GM23248 (cell line): ENCODE data around the gene PLCG1. TPM values are rescaled to one million over a fixed set of nuclear protein-coding genes. Genes with fewer than 3 reads are reported as not detected.

Experiments
- DNase-seq: peaks from one replicate; pipeline ENCODE4 v3.0.0-alpha.2; 2015
- H2AFZ ChIP-seq: fragments of 200-600 bp; sonication (generic); 2 replicates; pipeline ENCODE4 v1.6.1; 2016; ENCODE audit warnings: antibody characterized with exemption
- H3F3A ChIP-seq: fragments of 200-600 bp; sonication (generic); 2 replicates; pipeline ENCODE4 v1.6.1; 2016; ENCODE audit warnings: mild to moderate bottlenecking, antibody characterized with exemption, mixed run types; ENCODE audit not compliant: insufficient read depth
- H3K27ac ChIP-seq: fragments of 200-600 bp; sonication (generic); 2 replicates; pipeline ENCODE4 v1.5.1; 2016; ENCODE audit warnings: mild to moderate bottlenecking
- H3K27me3 ChIP-seq: fragments of 200-600 bp; sonication (generic); replicated peaks from 2 replicates; pipeline ENCODE4 v1.6.1; 2016; ENCODE audit warnings: mild to moderate bottlenecking; ENCODE audit not compliant: insufficient read depth
- H3K36me3 ChIP-seq: fragments of 200-600 bp; sonication (generic); 2 replicates; pipeline ENCODE4 v1.6.1; 2016; ENCODE audit warnings: low read depth, mild to moderate bottlenecking
- H3K4me1 ChIP-seq: fragments of 200-600 bp; sonication (generic); 2 replicates; pipeline ENCODE4 v1.6.1; 2016; ENCODE audit warnings: mild to moderate bottlenecking; ENCODE audit not compliant: insufficient read depth
- H3K4me2 ChIP-seq: fragments of 200-600 bp; sonication (generic); one replicate; pipeline ENCODE4 v1.6.1; 2016; ENCODE audit warnings: mild to moderate bottlenecking; ENCODE audit not compliant: unreplicated experiment
- H3K4me3 ChIP-seq: fragments of 200-600 bp; sonication (generic); 2 replicates; pipeline ENCODE4 v1.5.1; 2016; ENCODE audit warnings: mild to moderate bottlenecking
- H3K79me2 ChIP-seq: fragments of 200-600 bp; sonication (generic); 2 replicates; pipeline ENCODE4 v1.6.1; 2016; ENCODE audit warnings: mild to moderate bottlenecking; ENCODE audit not compliant: insufficient read depth
- H3K9ac ChIP-seq: fragments of 200-600 bp; sonication (generic); 2 replicates; pipeline ENCODE4 v1.6.1; 2016; ENCODE audit warnings: mild to moderate bottlenecking
- H3K9me2 ChIP-seq: fragments of 200-600 bp; sonication (generic); 2 replicates; pipeline ENCODE4 v1.6.1; 2016; ENCODE audit warnings: mixed run types, mild to moderate bottlenecking, moderate library complexity; ENCODE audit not compliant: insufficient read depth
- H3K9me3 ChIP-seq: fragments of 200-600 bp; sonication (generic); one replicate; pipeline ENCODE4 v1.6.1; 2017; ENCODE audit warnings: low read depth
- H4K20me1 ChIP-seq: fragments of 200-600 bp; sonication (generic); 2 replicates; pipeline ENCODE4 v1.6.0; 2016; ENCODE audit not compliant: insufficient read depth
- EZH2 ChIP-seq: fragments of 200-600 bp; sonication (generic); IDR thresholded peaks from 2 replicates; pipeline ENCODE4 v1.6.1; 2018; ENCODE audit warnings: antibody characterized with exemption, mild to moderate bottlenecking; ENCODE audit not compliant: insufficient read depth, poor library complexity, severe bottlenecking
- EZH2phosphoT487 ChIP-seq: fragments of 200-600 bp; sonication (generic); IDR thresholded peaks from 2 replicates; pipeline ENCODE4 v1.6.1; 2018; ENCODE audit warnings: antibody characterized with exemption, moderate library complexity, mild to moderate bottlenecking, low read depth; ENCODE audit not compliant: insufficient read depth
- WGBS, 2 experiments: methylation state at CpG; one replicate each; pipeline ENCODE4 v1.1.6; 2015 to 2017; ENCODE audit warnings: low lambda C conversion rate in 2 of 2, low coverage in 1 of 2; ENCODE audit errors: missing lambda C conversion rate in 2 of 2; 5-methylcytosine and 5-hydroxymethylcytosine counted together
- in situ Hi-C: fragments of 300-500 bp; cut with MboI; formaldehyde crosslinking; loops from 2 replicates; pipeline ENCODE4 v1.15.0; 2020
- polyA plus RNA-seq: library from polyadenylated mRNA; unstranded; fragments of >200 nt; fragmentation: Nextera tagmentation; extraction: Ambion mirVana; gene quantifications from 2 replicates; pipeline ENCODE4 v1.2.1, GENCODE V29; 2016
- total RNA-seq: library from RNA; depleted of rRNA; stranded (reverse); fragments of >200 nt; shearing (Covaris generic); gene quantifications from 2 replicates; pipeline ENCODE4 v1.2.3, GENCODE V29; 2014

Gene PLCG1
- total and polyA plus RNA-seq, 2 experiments from 2014 or later, result 8.3 to 32.6 TPM

DNA sequence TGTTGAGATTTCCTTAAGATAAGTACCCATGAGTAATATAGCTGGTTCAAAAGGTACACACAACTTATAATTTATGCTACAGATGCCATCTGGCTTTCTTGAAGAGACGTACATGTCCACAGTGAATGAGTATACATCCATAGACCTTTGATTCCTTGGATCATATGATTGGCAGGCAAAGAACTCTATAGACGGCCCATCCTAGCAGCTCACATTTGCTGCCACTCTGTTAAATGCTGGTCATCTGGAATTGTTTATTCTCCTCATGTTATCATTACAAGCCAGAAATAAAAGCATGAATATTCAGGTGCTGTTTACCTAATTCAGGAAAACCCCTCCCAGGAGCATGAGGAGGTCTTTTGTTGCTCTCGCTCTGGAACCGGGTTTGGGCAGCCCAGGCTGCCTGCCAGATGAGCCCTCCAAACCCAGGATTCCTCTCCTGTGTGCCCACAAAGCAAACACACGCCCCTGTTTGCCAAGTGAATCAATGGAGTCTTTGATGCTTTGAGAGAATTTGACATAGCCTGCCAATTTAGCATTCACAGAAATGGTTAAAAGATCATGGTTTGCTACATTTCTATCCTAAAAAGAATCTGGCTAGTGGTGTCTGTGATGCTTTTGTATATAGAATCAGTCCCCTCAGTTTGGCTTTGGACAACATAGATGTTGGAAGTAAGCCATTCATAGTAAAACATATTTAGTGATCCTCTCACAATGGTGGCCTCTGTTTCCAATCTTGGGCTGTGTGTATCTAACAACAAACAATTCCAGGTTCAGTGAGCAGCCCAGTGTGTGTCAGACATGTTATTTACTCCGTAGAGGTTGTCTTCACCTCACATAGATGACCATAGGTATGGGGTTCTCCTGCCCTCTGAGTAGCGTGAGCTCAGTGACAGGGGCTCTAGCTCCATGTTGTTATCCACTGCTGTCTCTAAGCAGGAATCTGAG is 17.5 kb upstream of the PLCG1 start:
- Histone ChIP-seq H2AFZ (no peak overlapping the region), H3K4me1 (no peaks in the 10 kb centered on the region), H3K9me3 (no peaks in the 10 kb centered on the region), H3K4me3 (no peak overlapping the region), H3K27ac (no peak overlapping the region), H3K79me2 (no peaks in the 10 kb centered on the region), H3K36me3 (peaks cover 85% of the 10 kb centered on the region), H3F3A (no peaks in the 10 kb centered on the region; the same call in 1 of the 2 replicates), H3K9me2 (no peaks in the 10 kb centered on the region), H3K4me2 (no peak overlapping the region), H4K20me1 (no peaks in the 10 kb centered on the region), H3K9ac (no peak overlapping the region), H3K27me3 (no peaks in the 10 kb centered on the region)
- no peak for DNase-seq
- TF ChIP-seq EZH2, result no peak
- TF ChIP-seq EZH2phosphoT487, result no peak
- WGBS, 2 experiments, result 80 to 85% methylated on average over 7 of the region's 7 CpGs
- in situ Hi-C loops, result no loop called here

DNA sequence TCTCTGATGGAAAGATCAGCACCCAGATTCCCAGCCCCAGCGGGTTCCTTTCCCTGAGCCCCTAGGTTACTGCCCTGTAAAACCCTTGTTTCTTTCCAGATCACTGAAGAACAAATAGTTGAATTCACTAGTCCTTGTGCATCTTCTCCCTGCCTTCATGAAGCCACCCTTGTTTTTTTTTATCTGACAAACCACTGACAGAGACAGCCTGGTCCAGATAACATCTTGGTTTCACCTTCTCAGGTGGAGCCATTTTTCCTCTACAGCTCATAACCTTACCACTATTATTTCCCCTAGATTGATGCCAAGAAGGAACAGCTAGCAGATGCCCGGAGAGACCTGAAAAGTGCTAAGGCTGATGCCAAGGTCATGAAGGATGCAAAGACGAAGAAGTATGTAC is 15.9 kb upstream of the PLCG1 start:
- Histone ChIP-seq H3K4me3 (no peak overlapping the region), H3K4me1 (no peaks in the 10 kb centered on the region), H3K27ac (no peak overlapping the region), H4K20me1 (no peaks in the 10 kb centered on the region), H3K4me2 (no peak overlapping the region), H3K9ac (no peak overlapping the region), H3K9me2 (no peaks in the 10 kb centered on the region), H3K27me3 (no peaks in the 10 kb centered on the region), H3K79me2 (no peaks in the 10 kb centered on the region), H3K36me3 (peaks cover 75% of the 10 kb centered on the region), H3K9me3 (no peaks in the 10 kb centered on the region), H3F3A (no peaks in the 10 kb centered on the region; the same call in 1 of the 2 replicates), H2AFZ (no peak overlapping the region)
- no peak for DNase-seq
- TF ChIP-seq EZH2 (no peak), EZH2phosphoT487 (no peak)
- in situ Hi-C loops, result no loop called here
- whole genome bisulfite sequencing, 2 experiments, result 89 to 91% methylated on average over 3 of the region's 3 CpGs

DNA sequence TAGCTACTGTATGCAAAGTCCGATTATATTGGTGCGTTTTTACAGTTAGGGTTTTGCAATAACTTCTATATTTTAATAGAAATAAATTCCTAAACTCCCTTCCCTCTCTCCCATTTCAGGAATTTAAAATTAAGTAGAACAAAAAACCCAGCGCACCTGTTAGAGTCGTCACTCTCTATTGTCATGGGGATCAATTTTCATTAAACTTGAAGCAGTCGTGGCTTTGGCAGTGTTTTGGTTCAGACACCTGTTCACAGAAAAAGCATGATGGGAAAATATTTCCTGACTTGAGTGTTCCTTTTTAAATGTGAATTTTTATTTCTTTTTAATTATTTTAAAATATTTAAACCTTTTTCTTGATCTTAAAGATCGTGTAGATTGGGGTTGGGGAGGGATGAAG is 13.7 kb upstream of the PLCG1 start:
- peaks cover 61% of the 10 kb centered on the region for H3K36me3 ChIP-seq
- in situ Hi-C loops, result no loop called here
- H2AFZ ChIP-seq, result no peak overlapping the region

DNA sequence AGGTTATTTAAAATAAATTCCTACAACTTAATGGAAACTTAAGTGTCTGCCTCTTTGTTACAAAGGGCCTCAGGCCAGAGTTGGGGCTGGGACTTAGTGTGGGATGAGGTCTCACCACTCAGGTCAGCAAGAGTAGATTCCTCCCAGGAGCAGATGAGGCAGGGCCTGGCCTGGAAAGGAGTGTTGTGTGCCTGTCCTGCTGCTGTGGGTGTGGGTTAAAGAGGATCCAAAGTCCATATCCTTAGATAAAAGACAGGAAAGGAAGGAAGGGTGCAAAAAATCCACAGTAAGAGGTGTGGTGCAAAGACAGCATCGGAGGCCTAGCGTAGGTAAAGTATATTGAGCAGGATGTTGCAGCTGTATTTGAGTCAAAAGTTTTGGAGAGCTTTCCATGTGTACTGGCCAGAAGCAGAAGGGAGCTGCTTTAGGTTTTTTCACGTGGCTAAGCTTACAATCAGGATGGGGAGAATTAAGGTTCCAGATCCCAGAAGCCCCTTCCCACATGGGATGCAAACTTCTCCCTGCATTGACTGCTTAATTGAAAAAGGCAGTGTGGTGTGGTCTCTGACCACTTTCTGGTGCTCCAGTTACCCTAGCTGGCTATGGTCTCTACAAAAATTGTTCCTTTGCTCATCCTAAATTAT is 12.8 kb upstream of the PLCG1 start:
- Histone ChIP-seq H4K20me1 (no peaks in the 10 kb centered on the region), H3K27me3 (no peaks in the 10 kb centered on the region), H3K27ac (no peak overlapping the region), H2AFZ (no peak overlapping the region), H3K9me3 (no peaks in the 10 kb centered on the region), H3K4me3 (no peak overlapping the region), H3K4me2 (no peak overlapping the region), H3K9me2 (no peaks in the 10 kb centered on the region), H3F3A (no peaks in the 10 kb centered on the region), H3K9ac (no peak overlapping the region), H3K79me2 (no peaks in the 10 kb centered on the region), H3K36me3 (peaks cover 53% of the 10 kb centered on the region), H3K4me1 (no peaks in the 10 kb centered on the region)
- TF ChIP-seq EZH2 (no peak), EZH2phosphoT487 (no peak)
- 84 to 91% methylated on average over 3 of the region's 3 CpGs for WGBS, 2 experiments
- no peak for DNase-seq
- in situ Hi-C loops, result no loop called here

More for the DNA sequence above, 13.7 kb upstream of the PLCG1 start:
- no peaks in the 10 kb centered on the region for H3F3A ChIP-seq
- H3K4me3 ChIP-seq, result no peak overlapping the region
- no peaks in the 10 kb centered on the region for H3K27me3 ChIP-seq
- TF ChIP-seq EZH2 (no peak), EZH2phosphoT487 (no peak)
- H4K20me1 ChIP-seq, result no peaks in the 10 kb centered on the region
- H3K27ac ChIP-seq, result no peak overlapping the region
- no peaks in the 10 kb centered on the region for H3K79me2 ChIP-seq
- no peaks in the 10 kb centered on the region for H3K9me3 ChIP-seq
- H3K4me2 ChIP-seq, result no peak overlapping the region
- H3K4me1 ChIP-seq, result no peaks in the 10 kb centered on the region
- H3K9ac ChIP-seq, result no peak overlapping the region
- WGBS, 2 experiments, result 92 to 93% methylated on average over 6 of the region's 6 CpGs
- no peak for DNase-seq
- H3K9me2 ChIP-seq, result no peaks in the 10 kb centered on the region
